M059J (cell line): ENCODE measurements around the gene SCYGR2. TPM values are rescaled to one million over a fixed set of nuclear protein-coding genes. Genes with fewer than 3 reads are reported as not detected.

Source experiments
- total RNA-seq: library from RNA; depleted of rRNA; stranded (reverse); fragments of >200 nt; shearing (Covaris generic); gene quantifications from 2 replicates; pipeline ENCODE4 v1.2.3, GENCODE V29; 2014; rRNA removed

SCYGR2 gene
- total RNA-seq, 1 experiment from 2014 or later = not detected

Other genes with a start within 250 kb of the SCYGR2 start
- not detected in 2 replicates for gene TM4SF20, start 219.6 kb upstream of the SCYGR2 start, total RNA-seq
- not detected in 2 replicates for gene SCYGR1, start 210.9 kb upstream of the SCYGR2 start, total RNA-seq
- gene AGFG1, start 126.7 kb upstream of the SCYGR2 start, total RNA-seq = 75.3 and 98.4 TPM in 2 replicates
- gene SCYGR3, start 15.9 kb downstream of the SCYGR2 start, total RNA-seq = not detected in 2 replicates
- not detected in 2 replicates for gene SCYGR4, start 18.6 kb downstream of the SCYGR2 start, total RNA-seq
- gene SCYGR5, start 67.9 kb downstream of the SCYGR2 start, total RNA-seq = not detected in 2 replicates
- gene SLC19A3, start 119.1 kb downstream of the SCYGR2 start, total RNA-seq = not detected in 2 replicates
- gene SCYGR6, start 125.9 kb downstream of the SCYGR2 start, total RNA-seq = not detected in 2 replicates
- not detected in 2 replicates for gene SCYGR7, start 129.4 kb downstream of the SCYGR2 start, total RNA-seq
- gene SCYGR8, start 147.0 kb downstream of the SCYGR2 start, total RNA-seq = not detected in 2 replicates
- gene CCL20, start 214.9 kb downstream of the SCYGR2 start, total RNA-seq = not detected in 2 replicates